ENCODE results near the gene NIPAL1.

Gene NIPAL1

DNA sequence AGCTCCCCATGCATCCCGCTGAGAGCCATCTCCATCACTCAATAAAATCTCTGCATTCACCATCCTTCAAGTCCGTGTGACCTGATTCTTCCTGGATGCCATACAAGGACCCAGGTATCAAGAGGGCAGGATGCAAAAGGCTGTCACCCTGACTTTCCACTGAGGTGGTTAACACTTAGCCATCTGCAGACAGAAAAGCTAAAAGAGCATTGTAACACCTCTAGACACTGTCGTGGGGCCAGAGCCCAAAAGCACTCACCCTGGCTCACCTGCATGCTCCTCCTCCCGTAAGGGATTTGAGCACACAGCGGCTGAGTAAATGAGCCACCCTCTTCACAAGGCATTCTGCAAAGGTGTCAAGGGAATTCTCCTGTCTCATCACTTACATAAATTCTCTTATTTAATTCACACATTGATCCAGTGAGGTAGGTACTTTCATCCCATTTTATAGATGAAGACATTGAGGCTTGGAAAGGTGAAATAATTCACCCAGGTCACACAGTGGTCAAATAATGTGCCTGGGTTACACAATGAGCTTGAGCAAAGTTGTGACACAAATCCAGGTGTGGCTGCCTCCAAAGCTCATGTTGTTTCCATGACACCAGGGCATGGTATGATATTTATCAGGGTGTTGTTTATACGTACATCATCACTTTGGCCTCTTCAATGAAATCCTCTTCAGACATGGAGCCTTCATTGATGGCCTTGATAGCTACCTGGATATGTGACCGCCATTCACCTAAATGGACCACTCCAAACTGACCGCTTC lies 69.4 kb downstream of the NIPAL1 start:
- Mint-ChIP-seq H3K36me3 (peaks cover 66% of the 10 kb centered on the region), H3K27ac (no peak overlapping the region), H3K4me3 (no peak overlapping the region), H3K27me3 (no peaks in the 10 kb centered on the region), H3K4me1 (no peaks in the 10 kb centered on the region), H3K9me3 (no peaks in the 10 kb centered on the region)
- no peak for DNase-seq
- CTCF ChIA-PET: interaction anchor here (1.4 to 3.3 kb wide), 7 partner anchors 24 to 246 kb away, joined by 3 to 34 read pairs (median 6); no protein-coding TSS in a partner anchor
